22Rv1 (cell line): ENCODE measurements around the gene VTI1A.

ENCODE experiments used
- H3K27ac ChIP-seq: fragments of 450-650 bp; 2 replicates; pipeline ENCODE4 v1.5.1; 2017
- CTCF ChIP-seq: fragments of 450-650 bp; IDR thresholded peaks from 2 replicates; pipeline ENCODE4 v1.5.1; 2017; ENCODE audit warnings: mild to moderate bottlenecking
- ZFX ChIP-seq: fragments of 450-650 bp; IDR thresholded peaks from 2 replicates; pipeline ENCODE4 v1.6.1; 2017; ENCODE audit warnings: antibody characterized with exemption, borderline replicate concordance

VTI1A gene

GRCh38 chr10:112713411-112713810 lies 266.4 kb downstream of the VTI1A start:
- H3K27ac ChIP-seq, result no peak overlapping the region
- TF ChIP-seq CTCF, result no peak
- no peak for TF ChIP-seq ZFX

- TF ChIP-seq CTCF (no peak), ZFX (no peak)
Observed at GRCh38 chr10:112715581-112715980, 268.6 kb downstream of the VTI1A start.

GRCh38 chr10:112716076-112716475 lies 269.1 kb downstream of the VTI1A start:
- no peak for TF ChIP-seq ZFX
- H3K27ac ChIP-seq, result no peak overlapping the region

More at GRCh38 chr10:112715581-112715980, 268.6 kb downstream of the VTI1A start:
- no peak overlapping the region for H3K27ac ChIP-seq

- TF ChIP-seq ZFX (no peak), CTCF (no peak)
- H3K27ac ChIP-seq, result no peak overlapping the region
Observed at GRCh38 chr10:112716924-112717413, 270.0 kb downstream of the VTI1A start.

GRCh38 chr10:112720178-112720577 lies 273.2 kb downstream of the VTI1A start:
- TF ChIP-seq ZFX (no peak), CTCF (no peak)
- no peak overlapping the region for H3K27ac ChIP-seq

- TF ChIP-seq CTCF (peak; percentile 84), ZFX (no peak)
- H3K27ac ChIP-seq, result no peak overlapping the region
Observed at GRCh38 chr10:112721080-112721698, 274.2 kb downstream of the VTI1A start.

GRCh38 chr10:112722758-112723157 lies 275.7 kb downstream of the VTI1A start:
- no peak overlapping the region for H3K27ac ChIP-seq
- TF ChIP-seq ZFX, result no peak
- no peak for TF ChIP-seq CTCF

GRCh38 chr10:112723876-112724275 lies 276.9 kb downstream of the VTI1A start:
- TF ChIP-seq CTCF (no peak), ZFX (no peak)

More at GRCh38 chr10:112723876-112724275, 276.9 kb downstream of the VTI1A start:
- H3K27ac ChIP-seq, result no peak overlapping the region
